ENCODE data around the gene NT5C1A.

- TF ChIP-seq CTCF (IDR thresholded peaks at IDR 0.05; ENCODE audit: poor library complexity) = no peak
- TF ChIP-seq EZH2phosphoT487 (IDR thresholded peaks at IDR 0.05; ENCODE audit: low read depth, severe bottlenecking, unreplicated experiment) = no peak
Observed at GRCh38 chr1:39648496-39648895, 23.4 kb downstream of the NT5C1A start.

Data from hepatocyte (in vitro differentiated cells).